Activated T-cell treated with anti-CD3 and anti-CD28 coated beads, Interleukin-2, amount 50 U/mL, for 1 hour (primary cell): ENCODE results near the gene MRPS14.
"Not testable (repeated sequence)": the region's sequence is repeated elsewhere in the genome, so short reads cannot be mapped to it uniquely, and the experiment has no call there.

Experiments used
- DNase-seq: peaks from one replicate; pipeline ENCODE4 v3.0.0-alpha.2; 2020

MRPS14 gene

GRCh38 chr1:175023043-175023921 is at the start of gene MRPS14:
Gene MRPS14 (minus strand): TSS chr1:175023425. CDS start chr1:175023408, 17 bp downstream.
- peak; percentile 99 for DNase-seq

DNA sequence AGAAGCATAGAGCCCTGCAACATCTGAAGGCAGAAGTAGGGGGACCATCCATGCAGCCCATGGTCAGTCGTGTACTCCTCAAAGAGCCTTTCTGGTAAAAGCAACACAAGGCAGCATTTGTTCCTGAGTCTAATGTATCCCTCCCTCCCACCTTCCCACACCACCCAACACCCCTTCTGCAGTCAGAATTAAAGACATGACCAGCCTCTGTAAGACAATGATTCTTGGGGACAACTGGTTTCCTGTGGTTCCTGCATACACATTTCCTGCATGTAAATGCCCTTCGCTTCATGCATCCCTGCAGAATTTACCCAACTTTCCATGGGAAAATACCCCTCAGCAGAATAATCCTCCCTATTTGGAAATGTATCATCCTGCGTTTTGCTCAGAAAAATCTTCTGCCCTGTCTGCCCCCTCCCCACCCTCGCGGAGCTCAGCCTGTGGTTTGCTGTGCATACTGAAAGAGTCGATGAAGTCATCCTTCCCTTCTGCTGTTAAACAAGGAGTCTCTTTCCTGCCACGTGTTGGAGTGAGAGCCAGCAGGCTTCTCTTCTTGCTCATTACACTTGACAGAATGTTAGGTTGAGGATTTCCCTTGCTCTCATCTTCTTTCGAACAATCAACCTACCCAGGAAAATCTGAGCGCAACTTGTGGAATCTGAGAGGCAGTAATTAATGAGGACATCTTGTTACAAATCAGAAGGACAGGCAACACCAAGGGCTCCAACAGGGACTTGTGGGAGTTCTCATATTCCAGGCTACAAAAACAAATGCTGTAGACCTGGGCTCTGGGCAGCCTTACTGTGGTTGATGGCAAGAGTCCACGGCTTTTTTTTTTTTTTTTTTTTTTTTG is 49.1 kb upstream of the MRPS14 start:
- DNase-seq: no peak

DNA sequence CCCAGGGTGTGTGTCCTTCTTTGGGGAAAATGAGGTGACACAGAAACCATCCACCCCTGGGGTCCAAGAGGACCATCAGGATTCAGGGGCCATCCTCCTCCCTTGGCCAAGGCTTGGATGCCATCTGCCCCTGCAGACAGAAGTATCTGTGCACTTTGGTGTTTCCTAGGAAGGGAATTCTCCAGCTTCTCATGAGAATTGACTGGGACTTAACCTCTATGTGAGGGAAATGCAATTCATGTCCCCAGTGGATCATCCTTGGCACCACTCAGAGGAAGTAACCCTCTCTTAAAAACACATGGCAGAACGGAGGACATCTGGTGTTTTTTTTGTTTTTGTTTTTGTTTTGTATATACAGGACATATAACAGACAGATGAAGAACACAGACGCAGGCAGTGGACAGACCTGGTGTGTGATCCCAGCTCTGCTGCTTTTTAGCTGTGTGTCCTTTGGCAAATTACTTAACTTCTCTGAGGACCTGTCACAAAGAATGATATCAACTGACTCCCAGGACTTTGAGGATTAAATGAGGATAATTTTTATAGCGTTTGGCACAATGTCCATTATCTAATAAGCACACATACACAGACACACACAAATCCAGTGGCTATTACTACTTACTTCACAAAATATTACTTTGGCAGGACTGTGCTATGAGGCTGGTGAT is 48.2 kb upstream of the MRPS14 start:
- no peak for DNase-seq

DNA sequence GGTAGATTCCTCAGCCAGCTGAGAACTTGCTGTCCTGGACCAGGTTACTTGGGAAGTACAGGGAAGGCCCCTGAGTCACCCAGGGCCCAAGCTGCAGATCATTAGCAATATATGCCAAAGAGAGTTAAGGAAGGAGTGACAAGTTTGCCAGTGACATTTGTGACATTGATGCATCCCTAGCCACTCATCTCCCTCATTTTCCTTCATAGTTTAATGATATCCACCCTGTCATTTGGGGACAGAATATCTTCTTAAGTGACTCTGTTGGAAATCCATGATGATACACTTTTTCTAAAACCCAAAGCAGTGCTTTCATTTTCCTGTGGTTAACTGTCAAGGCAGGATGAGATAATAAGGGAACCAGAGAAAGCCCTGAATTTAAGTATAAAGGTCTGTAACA is 47.6 kb upstream of the MRPS14 start:
- DNase-seq: no peak

DNA sequence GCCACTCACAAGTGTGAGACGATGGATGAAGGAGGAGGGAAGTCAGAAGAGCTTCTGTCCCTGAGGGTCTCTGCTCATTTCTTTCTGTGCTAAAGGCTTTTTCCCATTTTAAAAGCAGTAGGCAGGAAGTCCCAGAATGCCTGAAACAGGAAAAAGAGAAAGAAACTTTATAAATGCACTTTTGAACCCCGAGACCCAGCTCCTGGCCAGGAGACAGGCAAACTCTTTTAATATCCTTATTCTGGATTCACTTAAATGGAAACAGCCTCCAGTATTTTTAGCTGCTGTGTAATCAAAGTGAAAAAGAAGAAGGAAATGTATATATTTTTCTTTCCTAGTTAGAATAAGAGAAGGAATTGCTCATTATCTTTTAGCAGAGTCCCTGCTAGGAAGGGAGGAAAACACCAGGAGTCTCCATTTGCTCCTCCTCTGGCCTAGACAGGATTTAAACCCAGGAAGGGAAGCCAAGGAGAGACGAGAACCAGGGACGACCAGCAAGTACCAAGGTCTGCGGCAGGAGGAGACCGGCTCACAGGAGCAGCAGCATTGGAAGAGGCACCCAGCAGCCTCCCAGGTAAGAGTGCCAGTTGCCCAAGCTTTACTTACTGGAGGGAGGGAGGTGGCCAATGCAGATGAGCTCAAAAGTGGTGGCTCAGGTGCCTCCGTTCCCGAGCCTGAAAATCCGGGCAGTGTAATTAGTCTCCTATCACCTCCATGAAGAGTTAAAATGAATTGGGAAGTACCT is 44.3 kb upstream of the MRPS14 start, which contains the start of gene TNN:
TNN (plus strand) TSS at position 472 of the 745 bp plus-strand sequence. CDS start 9,586 bp downstream, outside the sequence.
- DNase-seq: no peak

GRCh38 chr1:175062858-175063257 is 39.6 kb upstream of the MRPS14 start:
- no peak for DNase-seq

- DNase-seq: no peak
Observed at GRCh38 chr1:175062339-175062738, 39.1 kb upstream of the MRPS14 start.

- no peak for DNase-seq
Observed at GRCh38 chr1:175054736-175055135, 31.5 kb upstream of the MRPS14 start.

- DNase-seq: no peak
Observed at GRCh38 chr1:175050992-175051391, 27.8 kb upstream of the MRPS14 start.

DNA sequence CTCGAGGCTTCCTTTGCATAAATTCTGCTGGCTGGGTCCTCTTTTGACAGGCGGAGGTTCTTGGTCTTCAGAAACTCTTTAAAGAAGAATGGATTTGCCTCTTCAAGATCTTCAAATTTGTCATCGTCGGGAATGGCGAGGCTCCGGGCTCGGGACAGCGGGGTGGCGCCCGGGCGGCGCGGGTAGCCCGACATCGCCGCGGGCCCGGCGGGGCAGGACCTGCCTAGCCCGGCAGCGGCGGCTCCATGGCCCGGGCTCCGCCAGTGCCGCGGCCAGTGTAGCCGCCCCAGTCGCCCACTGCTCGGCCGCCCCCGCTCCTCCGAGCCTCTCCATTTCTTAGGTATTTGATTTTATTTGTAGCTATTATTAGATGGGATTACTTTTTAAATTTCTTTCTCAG is 22.3 kb upstream of the MRPS14 start:
- no peak for DNase-seq

DNA sequence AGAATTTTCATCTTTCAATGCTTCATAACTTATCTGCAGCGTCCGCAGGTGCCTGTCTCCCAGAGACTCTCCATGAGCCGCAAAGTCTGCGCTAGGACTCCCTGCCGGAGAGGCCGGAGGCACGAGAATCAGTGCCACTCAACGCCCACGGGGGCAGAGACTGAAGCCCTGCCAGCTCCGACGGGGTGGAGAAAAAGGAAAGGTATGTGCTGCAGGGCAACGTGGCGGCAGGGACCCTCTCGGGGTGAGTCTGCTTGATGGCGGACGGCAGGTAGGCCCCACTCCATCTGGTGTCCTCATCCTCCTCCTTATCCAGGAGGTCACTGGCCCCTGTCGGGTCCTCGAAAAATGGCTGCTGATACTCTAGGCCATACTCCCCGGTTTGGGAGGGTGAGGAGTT is 21.9 kb upstream of the MRPS14 start:
- no peak for DNase-seq

DNA sequence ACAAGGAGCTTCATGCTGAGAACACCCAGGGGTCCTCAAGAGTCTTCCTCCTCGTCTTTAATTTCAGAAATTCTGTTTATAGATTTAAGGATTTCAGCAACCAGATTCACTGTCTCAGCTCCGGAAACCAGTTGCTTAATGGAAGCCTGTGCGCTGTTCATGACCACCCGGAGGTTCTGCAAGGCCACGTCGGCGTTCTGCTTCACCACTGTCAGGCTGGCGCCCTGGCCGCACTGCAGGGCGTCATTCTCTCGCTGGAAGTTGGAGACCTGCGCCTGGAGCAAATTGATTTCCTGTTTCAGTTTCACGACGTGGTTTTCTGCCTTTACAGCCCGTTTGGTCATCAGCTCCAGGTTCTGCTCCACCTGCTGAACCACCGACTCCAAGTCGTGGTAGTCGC is 21.4 kb upstream of the MRPS14 start:
- DNase-seq: not testable (repeated sequence)

GRCh38 chr1:175043824-175044223 is 20.6 kb upstream of the MRPS14 start:
- DNase-seq: no peak

DNA sequence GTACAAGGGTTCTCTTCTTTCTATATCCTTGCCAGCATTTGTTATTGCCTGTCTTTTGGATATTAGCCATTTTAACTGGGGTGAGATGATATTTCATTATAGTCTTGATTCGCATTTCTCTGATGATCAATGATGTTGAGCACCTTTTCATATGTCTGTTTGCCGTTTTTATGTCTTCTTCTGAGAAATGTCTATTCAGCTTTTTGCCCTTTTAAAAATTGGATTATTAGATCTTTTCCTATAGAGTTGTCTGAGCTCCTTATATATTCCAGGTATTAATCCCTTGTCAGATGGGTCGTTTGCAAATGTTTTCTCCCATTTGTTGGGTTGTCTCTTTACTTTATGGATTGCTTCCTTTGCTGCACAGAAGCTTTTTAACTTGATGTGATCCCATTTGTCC is 19.4 kb upstream of the MRPS14 start:
- no peak for DNase-seq

GRCh38 chr1:175040324-175040879 is 17.2 kb upstream of the MRPS14 start:
- DNase-seq: no peak

DNA sequence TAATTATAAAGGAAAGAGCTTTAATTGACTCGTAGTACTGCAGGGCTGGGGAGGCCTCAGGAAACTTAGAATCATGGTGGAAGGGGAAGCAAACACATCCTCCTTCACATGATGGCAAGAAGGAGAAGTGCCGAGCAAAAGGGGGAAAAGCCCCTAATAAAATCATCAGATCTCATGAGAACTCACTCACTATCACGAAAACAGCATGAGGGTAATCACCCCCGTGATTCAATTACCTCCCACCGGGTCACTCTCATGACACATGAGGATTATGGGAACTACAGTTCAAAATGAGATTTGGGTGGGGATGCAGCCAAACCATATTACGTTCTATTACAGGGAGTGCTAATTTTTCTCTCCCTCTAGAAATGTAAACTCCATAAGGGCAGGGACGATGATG is 14.2 kb upstream of the MRPS14 start:
- DNase-seq: no peak

GRCh38 chr1:175036476-175036875 is 13.3 kb upstream of the MRPS14 start:
- DNase-seq: no peak

GRCh38 chr1:175035865-175036264 is 12.6 kb upstream of the MRPS14 start:
- DNase-seq: no peak

DNA sequence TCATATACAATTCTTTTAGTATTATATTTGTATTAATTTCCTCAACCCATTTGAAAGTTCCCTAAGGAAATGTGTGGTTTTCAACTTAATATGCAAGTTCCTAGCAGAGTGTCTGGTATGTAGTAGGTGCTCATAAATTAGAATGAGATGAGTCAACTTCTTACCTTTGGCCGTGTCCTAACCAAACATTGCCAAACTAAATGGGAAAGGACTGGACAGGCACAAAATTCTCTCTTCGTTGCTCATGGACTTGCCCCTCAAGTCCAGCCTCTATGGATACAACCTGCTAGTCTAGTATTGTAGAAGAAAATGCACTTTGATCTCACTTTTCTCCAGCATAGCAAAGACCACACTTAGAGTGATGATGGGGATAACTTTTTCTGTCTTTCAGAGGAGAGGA is 11.6 kb upstream of the MRPS14 start:
- no peak for DNase-seq

- DNase-seq: no peak
Observed at GRCh38 chr1:175033953-175034352, 10.7 kb upstream of the MRPS14 start.

DNA sequence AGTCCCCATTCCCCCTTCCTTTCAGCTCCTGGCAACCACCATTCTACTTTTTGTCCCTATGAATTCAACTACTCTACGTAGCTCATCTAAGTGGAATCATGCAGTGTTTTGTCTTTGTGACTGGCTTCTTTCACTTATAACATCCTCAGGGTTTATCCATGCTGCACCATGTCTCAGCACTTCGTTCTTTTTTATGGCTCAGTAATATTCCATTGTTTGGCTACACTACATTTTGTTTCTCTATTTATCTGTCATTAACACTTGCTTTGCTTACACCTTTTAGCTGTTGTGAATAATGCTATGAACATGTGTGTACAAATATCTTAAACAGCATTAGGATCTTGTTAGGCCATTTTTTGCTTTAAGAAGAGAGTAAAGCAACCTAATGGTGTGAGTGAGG is 1.5 kb upstream of the MRPS14 start:
- no peak for DNase-seq

GRCh38 chr1:175023922-175024242 is 657 bp upstream of the MRPS14 start:
- DNase-seq: not testable (repeated sequence)
